Measurements from ENCODE around the gene UBTD2.
"Not testable (repeated sequence)": the region's sequence is repeated elsewhere in the genome, so short reads cannot be mapped to it uniquely, and the experiment has no call there.

UBTD2 gene

DNA sequence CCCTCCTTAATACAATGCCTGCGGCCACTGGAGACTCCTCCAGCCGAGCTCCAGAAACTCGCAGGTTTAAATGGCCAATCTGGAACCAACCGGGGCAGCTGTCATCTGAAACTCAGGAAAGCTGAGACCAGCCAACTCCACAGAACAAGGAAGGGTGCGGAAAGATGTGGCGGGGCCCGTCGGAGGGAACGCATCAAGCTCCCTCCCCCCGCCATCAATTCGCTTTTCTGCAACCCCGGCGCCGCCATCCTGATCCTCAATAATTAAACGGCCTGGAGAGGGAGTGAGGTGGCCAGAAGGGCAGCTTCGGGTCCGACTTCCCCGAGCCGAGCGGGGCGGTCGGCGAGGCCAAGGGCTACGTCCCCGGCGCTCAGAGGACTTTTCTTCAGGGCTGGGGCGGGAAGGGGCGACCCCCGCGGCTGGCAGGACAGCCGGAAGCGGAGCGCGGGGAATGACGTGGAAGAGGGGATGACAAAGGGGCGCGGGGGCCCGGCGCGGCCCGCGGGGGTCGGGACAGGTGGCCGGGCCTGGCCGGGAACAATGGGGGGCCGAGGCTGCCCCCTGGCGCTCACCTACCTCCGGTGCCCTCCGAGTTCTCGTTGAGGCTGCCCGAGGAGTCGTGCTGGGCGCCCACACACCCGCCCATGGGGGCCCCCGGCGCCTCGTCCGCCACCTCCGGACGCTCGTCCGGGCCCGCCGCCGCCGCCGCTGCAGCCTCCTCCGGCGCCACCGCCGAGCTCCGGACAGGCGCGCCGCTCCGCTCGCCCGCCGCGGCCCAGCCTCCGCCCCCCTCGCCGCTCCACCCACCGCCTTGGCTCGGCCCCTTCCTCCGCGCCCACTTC, at the start of gene UBTD2:
Gene UBTD2 (minus strand): TSS at position 745 of the 842 bp plus-strand sequence. CDS start 99 bp downstream, at position 646.
- peak; percentile 72 for DNase-seq

- DNase-seq, result not testable (repeated sequence)
These were observed 43.3 kb upstream of the UBTD2 start for GRCh38 chr5:172326901-172327300.

GRCh38 chr5:172325452-172325851, 41.9 kb upstream of the UBTD2 start:
- DNase-seq, result no peak

DNA sequence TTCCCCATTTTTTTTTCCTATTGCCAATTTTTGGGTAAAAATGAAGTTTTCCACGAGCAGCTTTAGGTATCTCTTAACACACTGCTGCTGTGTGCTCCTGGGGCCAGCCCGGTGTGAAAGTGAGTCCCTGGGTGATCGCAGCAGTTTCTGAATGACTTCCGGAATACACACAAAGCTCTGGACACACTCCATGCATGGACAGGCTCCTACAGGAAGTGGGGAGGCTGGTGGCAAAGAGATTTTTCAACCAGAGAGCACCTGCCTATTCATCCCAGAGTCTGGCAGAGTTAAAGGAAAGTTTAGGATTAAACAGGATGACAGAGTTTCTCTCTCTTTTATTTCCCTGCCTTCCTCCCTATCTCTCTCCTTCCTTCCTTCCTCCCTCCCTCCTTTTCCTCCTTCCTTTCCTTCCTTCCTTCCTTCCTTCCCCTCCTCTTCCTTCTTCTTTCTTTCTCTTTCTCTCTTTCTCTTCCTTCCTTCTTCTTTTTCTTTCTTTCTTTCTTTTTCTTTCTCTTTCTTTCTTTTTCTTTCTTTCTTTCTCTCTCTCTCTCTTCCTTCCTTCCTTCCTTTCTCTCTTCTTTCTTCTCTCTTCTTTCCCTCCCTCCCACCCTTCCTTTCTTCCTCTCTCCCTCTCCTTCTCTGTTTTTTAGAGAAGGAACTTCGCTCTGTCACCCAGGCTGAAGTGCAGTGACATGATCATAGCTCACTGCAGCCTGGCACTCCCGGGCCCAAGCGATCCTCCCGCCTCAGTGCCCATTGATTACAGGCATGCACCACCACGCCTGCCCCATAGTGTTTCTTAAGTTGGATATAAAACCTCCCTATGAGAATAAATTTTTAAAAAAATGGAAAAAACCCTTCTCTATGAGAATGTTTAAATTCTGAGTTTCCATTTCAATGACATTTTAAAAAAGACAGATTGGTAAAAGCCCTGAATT, 38.7 kb upstream of the UBTD2 start:
- no peak for DNase-seq

GRCh38 chr5:172321593-172321992, 38.0 kb upstream of the UBTD2 start:
- DNase-seq, result no peak

DNA sequence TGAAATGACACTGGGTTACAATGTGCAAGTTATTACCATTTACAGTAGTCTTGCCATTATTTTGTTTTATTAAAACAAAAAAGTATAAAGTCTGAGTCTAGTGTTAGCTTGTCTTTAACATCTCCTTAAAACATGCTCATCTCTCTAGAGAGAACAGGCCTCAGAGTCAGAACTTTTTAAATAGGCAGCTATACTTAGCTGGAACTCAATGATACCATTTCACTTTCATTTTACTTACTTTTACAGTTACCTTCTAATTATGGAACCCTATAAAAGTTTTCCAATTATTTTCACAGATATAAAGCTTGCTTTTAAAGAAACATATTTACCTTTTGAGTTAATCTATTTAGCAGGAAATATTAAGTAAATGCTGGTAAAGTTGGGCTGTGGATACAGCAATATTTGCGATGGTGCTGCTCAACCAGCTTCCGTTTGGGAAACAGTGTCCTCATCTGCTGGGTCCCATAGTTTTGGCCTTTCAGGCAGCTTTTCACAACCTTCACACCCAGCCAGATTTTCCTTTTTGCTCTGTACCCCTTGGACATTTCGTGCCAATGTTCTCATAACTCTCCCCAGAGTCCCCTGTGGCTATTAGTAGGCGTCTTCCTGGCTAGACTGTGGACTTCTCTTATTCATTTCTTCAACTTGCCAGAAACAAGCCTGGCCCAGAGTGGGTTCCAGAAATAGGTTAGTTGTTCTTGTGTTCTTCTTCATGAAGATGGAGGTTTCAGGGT, 36.3 kb upstream of the UBTD2 start:
- DNase-seq, result no peak

DNA sequence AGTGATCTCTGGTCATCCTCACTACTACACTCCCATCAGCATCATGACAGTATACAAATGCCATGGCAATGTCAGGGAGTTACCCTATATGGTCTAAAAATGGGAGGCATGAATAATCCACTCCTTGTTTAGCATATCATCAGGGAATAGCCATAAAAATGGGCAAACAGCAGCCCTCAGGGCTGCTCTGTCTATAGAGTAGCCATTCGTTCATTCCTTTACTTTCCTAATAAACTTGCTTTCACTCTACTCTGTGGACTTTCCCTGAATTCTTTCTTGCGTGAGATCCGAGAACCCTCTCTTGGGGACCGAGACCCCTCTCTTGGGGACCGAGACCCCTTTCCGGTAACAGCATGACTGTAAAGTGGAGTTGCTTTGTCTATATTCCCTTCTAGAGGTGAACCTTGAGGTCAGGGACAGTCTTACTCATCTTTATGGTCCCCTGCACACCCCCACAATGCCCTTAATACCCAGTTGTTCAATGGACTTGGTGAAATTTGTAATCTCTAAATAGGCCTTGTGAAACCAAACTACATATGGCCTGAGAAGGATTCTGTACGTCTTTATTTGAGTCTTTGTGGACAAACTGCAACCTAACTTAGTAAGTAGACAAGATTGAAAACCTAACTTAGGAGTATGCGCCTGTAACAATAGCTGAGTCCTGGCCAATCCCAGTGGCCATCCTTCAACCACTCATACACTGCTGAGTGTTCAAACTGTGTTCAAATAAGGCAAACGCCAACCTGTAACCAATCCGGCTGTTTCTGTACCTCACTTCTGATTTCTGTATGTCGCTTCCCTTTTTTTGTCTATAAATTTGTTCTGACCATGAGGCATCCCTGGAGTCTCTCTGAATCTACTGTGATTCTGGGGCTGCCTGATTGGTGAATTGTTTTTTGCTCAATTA, 32.3 kb upstream of the UBTD2 start:
- no peak for DNase-seq

DNA sequence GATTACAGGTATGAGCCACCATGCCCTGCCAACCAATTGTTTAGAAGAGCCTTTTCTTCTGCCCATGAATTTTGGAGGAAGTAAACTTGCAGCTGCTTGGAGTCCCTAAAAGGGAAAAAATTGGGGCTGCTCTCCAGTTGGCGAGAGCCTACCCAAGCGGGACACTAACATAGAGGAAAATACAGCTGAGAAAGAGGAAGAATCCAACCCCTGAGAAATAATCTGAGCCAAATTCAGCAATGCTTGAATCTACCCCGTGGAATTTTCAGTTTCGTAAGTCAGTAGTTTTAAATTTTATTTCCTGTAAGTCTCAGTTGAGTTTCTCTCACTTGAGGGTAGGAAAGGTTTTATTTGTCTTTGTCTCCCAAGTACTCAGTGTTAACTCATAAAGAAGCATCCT, 30.4 kb upstream of the UBTD2 start:
- no peak for DNase-seq

- no peak for DNase-seq
These were observed 28.7 kb upstream of the UBTD2 start for GRCh38 chr5:172312286-172312685.

GRCh38 chr5:172311605-172312004, 28.0 kb upstream of the UBTD2 start:
- no peak for DNase-seq

DNA sequence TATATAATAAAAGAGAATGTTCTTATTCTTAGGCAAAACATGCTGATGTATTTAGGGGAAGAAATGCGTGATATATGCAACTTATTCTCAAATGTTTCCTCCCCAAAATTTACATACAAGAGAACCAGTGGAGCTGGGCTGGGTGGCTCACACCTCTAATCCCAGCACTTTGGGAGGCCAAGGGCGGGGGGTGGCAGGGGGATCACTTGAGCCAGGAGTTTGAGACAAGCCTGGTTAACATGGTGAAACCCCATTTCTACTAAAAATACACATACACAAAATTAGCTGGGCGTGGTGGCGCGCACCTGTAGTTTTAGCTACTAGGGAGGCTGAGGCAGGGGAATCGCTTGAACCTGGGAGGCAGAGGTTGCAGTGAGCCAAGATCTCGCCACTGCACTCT, 27.5 kb upstream of the UBTD2 start:
- no peak for DNase-seq

GRCh38 chr5:172305380-172305779, 21.8 kb upstream of the UBTD2 start:
- DNase-seq, result no peak

GRCh38 chr5:172303572-172304335, 20.2 kb upstream of the UBTD2 start:
- no peak for DNase-seq

DNA sequence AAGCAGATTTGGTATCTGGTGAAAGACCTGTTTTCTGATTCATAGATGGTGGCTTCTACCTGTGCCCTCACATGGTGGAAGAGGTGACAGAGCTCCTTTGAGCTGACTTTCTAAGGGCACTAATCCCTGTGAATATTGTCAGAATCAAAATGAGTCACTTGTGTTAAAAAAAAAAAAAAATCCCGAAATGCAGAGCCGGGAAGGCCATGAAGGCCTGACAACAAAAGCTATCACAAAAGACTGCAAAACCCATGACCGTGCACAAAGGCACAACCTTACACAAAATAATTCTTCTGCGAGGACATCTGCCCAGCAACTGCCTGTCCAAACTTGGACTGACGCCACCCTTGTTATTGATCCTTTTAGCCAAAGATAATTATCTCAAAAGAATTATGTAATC, 19.6 kb upstream of the UBTD2 start:
- DNase-seq, result no peak

GRCh38 chr5:172302047-172302710, 18.6 kb upstream of the UBTD2 start:
- no peak for DNase-seq

- DNase-seq, result no peak
These were observed 16.4 kb upstream of the UBTD2 start for GRCh38 chr5:172299916-172300439.

GRCh38 chr5:172294831-172295230, 11.3 kb upstream of the UBTD2 start:
- no peak for DNase-seq

DNA sequence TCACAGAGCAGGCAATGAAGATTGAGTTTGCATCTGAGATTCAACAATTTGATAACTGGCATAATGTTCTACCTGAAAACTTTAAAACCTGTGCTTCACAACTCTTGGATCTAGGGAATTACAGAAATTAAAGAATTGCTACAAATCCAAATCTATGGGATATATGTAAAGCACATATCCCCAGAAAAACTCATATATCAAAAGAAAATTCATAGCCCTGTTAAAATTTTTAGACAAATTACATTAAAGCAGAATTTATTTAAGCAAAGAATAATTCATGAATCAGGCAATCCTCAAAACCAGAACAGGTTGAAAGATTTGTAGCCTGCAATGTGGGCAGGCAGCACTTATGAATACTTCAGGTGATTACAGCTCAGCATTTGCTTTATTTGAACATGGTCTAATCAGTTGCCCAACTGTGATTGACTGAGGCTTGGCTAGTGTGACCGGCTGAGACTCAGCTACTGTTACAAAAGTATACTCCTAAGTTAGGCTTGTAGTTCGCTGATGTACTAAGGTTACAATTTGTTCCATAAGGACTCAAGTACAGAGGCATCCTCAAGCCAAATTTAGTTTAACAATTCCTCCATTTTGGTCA, 10.3 kb upstream of the UBTD2 start:
- DNase-seq, result no peak

DNA sequence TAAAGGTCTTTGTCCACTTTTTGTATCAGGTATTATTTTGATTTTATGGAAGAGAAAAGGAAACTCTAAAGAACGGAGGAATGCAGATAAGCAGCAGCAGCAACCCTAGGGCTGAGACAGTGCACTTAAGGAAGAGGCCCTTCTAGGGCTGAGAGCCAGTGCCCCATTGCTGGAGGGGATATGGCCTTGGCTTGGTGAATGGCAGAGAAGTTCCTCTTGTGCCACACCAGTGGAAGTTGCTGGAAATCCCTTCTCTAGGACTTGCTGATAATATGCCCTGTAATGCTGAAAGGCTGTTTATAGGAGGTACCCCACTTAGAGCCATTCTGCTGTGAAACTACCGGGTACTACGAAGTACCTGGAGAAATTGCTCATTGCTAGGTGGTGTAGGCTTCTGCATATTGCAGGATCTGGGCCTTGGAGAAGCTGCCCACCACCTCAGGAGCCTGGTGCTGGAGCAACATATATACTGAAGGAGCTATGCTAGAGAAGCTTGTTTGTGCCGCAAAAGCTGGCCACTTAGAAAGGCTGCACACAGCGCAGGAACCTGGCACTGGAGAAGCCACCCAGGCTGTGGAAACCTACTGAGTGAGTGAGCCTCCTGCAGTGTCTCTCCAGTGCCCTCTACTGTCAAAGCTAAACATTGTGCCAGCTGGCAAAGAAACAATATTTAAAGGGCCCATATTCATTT, 9.6 kb upstream of the UBTD2 start:
- peak; percentile 74 for DNase-seq

Data from GDM1 (cell line).